Skin epidermis (tissue), 12 donors: Measurements from ENCODE around the gene GALNS.

ENCODE experiments used
- H3K27ac ChIP-seq, 21 experiments: fragments of 200-600 bp; sonication (generic) in 11 of 21; one replicate each; pipeline ENCODE4 v1.5.0; 2020; ENCODE audit warnings: mild to moderate bottlenecking in 3 of 21, inconsistent platforms in 2 of 21, moderate library complexity in 2 of 21
- H3K4me3 ChIP-seq, 7 experiments: fragments of 200-600 bp; sonication (generic) in 2 of 7; one replicate each; pipeline ENCODE4 v1.5.0; 2020; ENCODE audit warnings: inconsistent platforms in 2 of 7, mild to moderate bottlenecking in 2 of 7, moderate library complexity in 1 of 7

GALNS gene

GRCh38 chr16:88862968-88863367, 6.2 kb upstream of the GALNS start:
- no peak overlapping the region for H3K27ac ChIP-seq
- no peak overlapping the region for H3K4me3 ChIP-seq

- Histone ChIP-seq H3K27ac (no peak overlapping the region), H3K4me3 (no peak overlapping the region)
These were observed 4.6 kb upstream of the GALNS start for GRCh38 chr16:88861359-88861758.

GRCh38 chr16:88859381-88860091, 2.8 kb upstream of the GALNS start:
- H3K4me3 ChIP-seq: no peak overlapping the region
- no peak overlapping the region for H3K27ac ChIP-seq

- H3K27ac ChIP-seq: peak overlapping the region in 19 of 21 experiments; percentile 37 to 94 (median 89)
These were observed 1.1 kb upstream of the GALNS start for GRCh38 chr16:88857728-88858339.

GRCh38 chr16:88856122-88856827, 472 bp downstream of the GALNS start:
- Histone ChIP-seq H3K27ac (peak overlapping the region; percentile 45 to 94 (median 88)), H3K4me3 (peak overlapping the region; percentile 73 to 99 (median 93))

More at GRCh38 chr16:88857728-88858339, 1.1 kb upstream of the GALNS start:
- H3K4me3 ChIP-seq: peak overlapping the region; percentile 73 to 99 (median 93)

GRCh38 chr16:88855736-88856121, 1.0 kb downstream of the GALNS start:
- Histone ChIP-seq H3K4me3 (peak overlapping the region; percentile 73 to 99 (median 93)), H3K27ac (peak overlapping the region in 16 of 21 experiments; percentile 66 to 94 (median 88))

GRCh38 chr16:88855176-88855575, 1.6 kb downstream of the GALNS start:
- Histone ChIP-seq H3K27ac (peak overlapping the region in 2 of 21 experiments; percentile 13 to 88), H3K4me3 (no peak overlapping the region)

GRCh38 chr16:88854306-88855111, 2.2 kb downstream of the GALNS start:
- no peak overlapping the region for H3K4me3 ChIP-seq
- peak overlapping the region in 1 of 21 experiments; percentile 13 for H3K27ac ChIP-seq

- Histone ChIP-seq H3K27ac (peak overlapping the region in 1 of 21 experiments; percentile 5), H3K4me3 (no peak overlapping the region)
These were observed 3.3 kb downstream of the GALNS start for GRCh38 chr16:88853325-88853941.

GRCh38 chr16:88851616-88852015, 5.1 kb downstream of the GALNS start:
- Histone ChIP-seq H3K27ac (no peak overlapping the region), H3K4me3 (no peak overlapping the region)

- no peak overlapping the region for H3K4me3 ChIP-seq
- no peak overlapping the region for H3K27ac ChIP-seq
These were observed 6.1 kb downstream of the GALNS start for GRCh38 chr16:88850531-88851199.

GRCh38 chr16:88848557-88848956, 8.2 kb downstream of the GALNS start:
- Histone ChIP-seq H3K4me3 (no peak overlapping the region), H3K27ac (no peak overlapping the region)

- H3K4me3 ChIP-seq: no peak overlapping the region
- no peak overlapping the region for H3K27ac ChIP-seq
These were observed 9.1 kb downstream of the GALNS start for GRCh38 chr16:88847654-88848053.

GRCh38 chr16:88846088-88846487, 10.7 kb downstream of the GALNS start:
- no peak overlapping the region for H3K4me3 ChIP-seq
- no peak overlapping the region for H3K27ac ChIP-seq

- Histone ChIP-seq H3K4me3 (no peak overlapping the region), H3K27ac (no peak overlapping the region)
These were observed 12.2 kb downstream of the GALNS start for GRCh38 chr16:88844419-88845036.

GRCh38 chr16:88843256-88843655, 13.5 kb downstream of the GALNS start:
- Histone ChIP-seq H3K27ac (no peak overlapping the region), H3K4me3 (no peak overlapping the region)

- no peak overlapping the region for H3K4me3 ChIP-seq
- no peak overlapping the region for H3K27ac ChIP-seq
These were observed 13.9 kb downstream of the GALNS start for GRCh38 chr16:88842806-88843205.

- no peak overlapping the region for H3K4me3 ChIP-seq
These were observed 14.4 kb downstream of the GALNS start for GRCh38 chr16:88842308-88842756.

More at GRCh38 chr16:88842308-88842756, 14.4 kb downstream of the GALNS start:
- no peak overlapping the region for H3K27ac ChIP-seq
